ENCODE results near the gene H2BK1. TPM values are rescaled to one million over a fixed set of nuclear protein-coding genes. Genes with fewer than 3 reads are reported as not detected.
A peak's percentile ranks its signal among the peaks of the same experiment; 100 is the strongest.

Gene H2BK1
- total and polyA plus RNA-seq, 11 donors, result not detected

DNA sequence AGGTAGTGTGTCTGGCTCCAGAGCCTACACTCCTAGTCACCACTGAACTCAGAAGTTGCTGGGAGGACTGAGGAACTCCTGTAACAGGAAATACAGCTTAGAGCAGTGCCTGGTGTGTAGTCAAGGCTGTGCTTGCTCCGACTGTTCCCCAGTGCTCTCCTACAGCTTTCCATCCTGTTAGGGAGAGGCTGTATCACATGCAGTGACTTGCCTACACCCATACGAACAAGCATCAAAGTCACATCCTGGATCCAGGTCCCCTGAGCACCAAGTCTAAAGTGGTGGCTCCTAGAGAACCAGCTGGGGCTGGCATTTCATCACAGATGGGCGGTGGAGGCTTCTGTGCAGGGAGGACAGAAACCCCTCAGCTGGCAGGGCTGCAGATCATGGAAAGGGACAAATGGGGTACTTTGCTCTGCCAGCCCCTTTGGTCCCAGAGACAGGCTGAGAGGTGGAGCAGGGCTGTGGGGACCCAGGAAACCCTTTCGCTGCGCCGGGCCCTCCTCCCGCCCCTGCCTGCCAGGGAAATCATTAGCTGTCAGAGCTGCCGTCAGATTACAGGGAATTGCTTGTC lies 30.9 kb downstream of the H2BK1 start:
- H3K4me1 ChIP-seq, result peaks cover 0 to 9% (median 0%) of the 10 kb centered on the region in 12 donors
- no peak overlapping the region for H3K4me3 ChIP-seq
- H3K27me3 ChIP-seq, result peaks cover 0 to 22% (median 0%) of the 10 kb centered on the region in 9 donors
- intact Hi-C loops (cut with DNase I), result loop anchor here in 3 of 10 donors (10.0 kb wide), 2 partner anchors 125 to 285 kb away; no protein-coding TSS in a partner anchor
- DNase-seq, result peak in 1 of 5 donors; percentile 39
- H3K9me3 ChIP-seq, result no peaks in the 10 kb centered on the region
- 72 to 85% (median 77%) methylated on average over 8 of the region's 8 CpGs for WGBS, 4 donors
- TF ChIP-seq, protein P1, sequence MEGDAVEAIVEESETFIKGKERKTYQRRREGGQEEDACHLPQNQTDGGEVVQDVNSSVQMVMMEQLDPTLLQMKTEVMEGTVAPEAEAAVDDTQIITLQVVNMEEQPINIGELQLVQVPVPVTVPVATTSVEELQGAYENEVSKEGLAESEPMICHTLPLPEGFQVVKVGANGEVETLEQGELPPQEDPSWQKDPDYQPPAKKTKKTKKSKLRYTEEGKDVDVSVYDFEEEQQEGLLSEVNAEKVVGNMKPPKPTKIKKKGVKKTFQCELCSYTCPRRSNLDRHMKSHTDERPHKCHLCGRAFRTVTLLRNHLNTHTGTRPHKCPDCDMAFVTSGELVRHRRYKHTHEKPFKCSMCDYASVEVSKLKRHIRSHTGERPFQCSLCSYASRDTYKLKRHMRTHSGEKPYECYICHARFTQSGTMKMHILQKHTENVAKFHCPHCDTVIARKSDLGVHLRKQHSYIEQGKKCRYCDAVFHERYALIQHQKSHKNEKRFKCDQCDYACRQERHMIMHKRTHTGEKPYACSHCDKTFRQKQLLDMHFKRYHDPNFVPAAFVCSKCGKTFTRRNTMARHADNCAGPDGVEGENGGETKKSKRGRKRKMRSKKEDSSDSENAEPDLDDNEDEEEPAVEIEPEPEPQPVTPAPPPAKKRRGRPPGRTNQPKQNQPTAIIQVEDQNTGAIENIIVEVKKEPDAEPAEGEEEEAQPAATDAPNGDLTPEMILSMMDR (IDR thresholded peaks at IDR 0.05), result no peak
- no peak for TF ChIP-seq POLR2A (IDR thresholded peaks at IDR 0.05)
- no peak for ATAC-seq
- peaks cover 0 to 7% (median 0%) of the 10 kb centered on the region in 9 donors for H3K36me3 ChIP-seq
- no peak overlapping the region for H3K27ac ChIP-seq

- H3K36me3 ChIP-seq, result peaks cover 0 to 7% (median 0%) of the 10 kb centered on the region in 9 donors
- H3K27me3 ChIP-seq, result peaks cover 0 to 22% (median 0%) of the 10 kb centered on the region in 9 donors
- whole genome bisulfite sequencing, 4 donors, result 67 to 75% (median 70%) methylated on average over 2 of the region's 2 CpGs
- no peak overlapping the region for H3K4me3 ChIP-seq
- H3K27ac ChIP-seq, result no peak overlapping the region
- H3K9me3 ChIP-seq, result no peaks in the 10 kb centered on the region
- ATAC-seq (no peak), DNase-seq (no peak)
- no peak for TF ChIP-seq POLR2A (IDR thresholded peaks at IDR 0.05)
- TF ChIP-seq, protein P1 (IDR thresholded peaks at IDR 0.05), result no peak
- peaks cover 0 to 9% (median 0%) of the 10 kb centered on the region in 12 donors for H3K4me1 ChIP-seq
- intact Hi-C loops (cut with DNase I), result loop anchor here in 3 of 10 donors (10.0 kb wide), 2 partner anchors 126 to 284 kb away; no protein-coding TSS in a partner anchor
These were observed 31.5 kb downstream of the H2BK1 start for GRCh38 chr7:151178831-151179230.

DNA sequence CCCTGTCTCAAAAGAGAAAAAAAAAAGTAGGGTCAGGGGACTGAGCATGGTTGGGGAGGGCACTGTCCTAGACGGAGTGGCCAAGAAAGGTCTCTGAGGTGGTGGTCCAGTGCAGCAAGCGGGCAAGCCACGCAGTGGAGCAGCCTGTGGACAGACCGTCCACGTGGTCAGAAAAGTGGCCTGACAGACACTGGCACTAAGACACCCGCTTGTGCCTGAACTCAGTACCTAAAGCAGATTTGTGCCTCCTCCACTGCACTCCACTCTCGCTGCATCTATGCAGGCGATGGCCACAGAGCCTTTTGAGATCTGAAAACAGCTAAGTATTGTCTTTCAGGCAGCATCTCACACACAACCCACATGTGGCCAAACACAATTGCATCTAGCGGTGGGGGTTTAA lies 32.1 kb downstream of the H2BK1 start:
- 84 to 92% (median 86%) methylated on average over 9 of the region's 9 CpGs for WGBS, 4 donors
- Histone ChIP-seq H3K9me3 (no peaks in the 10 kb centered on the region), H3K4me3 (no peak overlapping the region), H3K36me3 (peaks cover 0 to 7% (median 0%) of the 10 kb centered on the region in 9 donors), H3K4me1 (peaks cover 0 to 9% (median 0%) of the 10 kb centered on the region in 12 donors), H3K27ac (no peak overlapping the region), H3K27me3 (peaks cover 0 to 26% (median 0%) of the 10 kb centered on the region in 9 donors)
- DNase-seq (no peak), ATAC-seq (no peak)
- no peak for TF ChIP-seq POLR2A (IDR thresholded peaks at IDR 0.05)
- TF ChIP-seq, protein P1 (IDR thresholded peaks at IDR 0.05), result no peak
- intact Hi-C loops (cut with DNase I), result loop anchor here in 3 of 10 donors (10.0 kb wide), 2 partner anchors 127 to 283 kb away; no protein-coding TSS in a partner anchor

DNA sequence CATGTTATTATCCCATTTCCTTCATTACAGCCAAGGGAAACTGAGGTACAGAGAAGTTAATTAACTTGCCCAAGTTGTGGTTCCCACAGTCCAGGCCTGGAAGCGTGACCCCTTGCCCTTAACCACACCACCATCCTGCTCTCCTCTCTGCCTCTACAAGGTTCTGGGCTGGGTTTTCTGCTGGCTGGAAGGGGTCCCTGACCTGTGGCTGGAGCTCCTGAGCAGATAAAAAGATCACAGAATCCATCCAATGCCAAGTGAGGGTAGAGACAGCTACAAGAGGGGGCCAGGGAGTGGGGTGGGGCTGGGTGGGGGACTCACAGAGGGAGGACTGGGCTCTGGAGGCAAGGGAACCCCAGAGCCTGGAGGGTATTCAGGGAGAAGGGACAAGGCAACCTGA lies 33.0 kb downstream of the H2BK1 start:
- DNase-seq, result no peak
- no peak for TF ChIP-seq POLR2A (IDR thresholded peaks at IDR 0.05)
- TF ChIP-seq, protein P1 (IDR thresholded peaks at IDR 0.05), result no peak
- peaks cover 0 to 7% (median 0%) of the 10 kb centered on the region in 12 donors for H3K4me1 ChIP-seq
- WGBS, 4 donors, result 91 to 100% (median 94%) methylated on average over 1 of the region's 1 CpG; no CpG with 5 or more reads in 1 of the 4 donors
- no peak overlapping the region for H3K27ac ChIP-seq
- no peak overlapping the region for H3K4me3 ChIP-seq
- H3K27me3 ChIP-seq, result peaks cover 0 to 30% (median 0%) of the 10 kb centered on the region in 9 donors
- no peak for ATAC-seq
- H3K36me3 ChIP-seq, result peaks cover 0 to 7% (median 0%) of the 10 kb centered on the region in 9 donors
- no peaks in the 10 kb centered on the region for H3K9me3 ChIP-seq
- intact Hi-C loops (cut with DNase I), result loop anchor here in 3 of 10 donors (10.0 kb wide), 2 partner anchors 127 to 283 kb away; no protein-coding TSS in a partner anchor

Data from heart left ventricle (tissue), 16 donors.